ENCODE data around the gene PRR22. TPM values are rescaled to one million over a fixed set of nuclear protein-coding genes. Genes with fewer than 3 reads are reported as not detected.

The PRR22 gene
- total RNA-seq, 2 experiments from 2014 or later = 5.3 to 5.4 TPM

DNA sequence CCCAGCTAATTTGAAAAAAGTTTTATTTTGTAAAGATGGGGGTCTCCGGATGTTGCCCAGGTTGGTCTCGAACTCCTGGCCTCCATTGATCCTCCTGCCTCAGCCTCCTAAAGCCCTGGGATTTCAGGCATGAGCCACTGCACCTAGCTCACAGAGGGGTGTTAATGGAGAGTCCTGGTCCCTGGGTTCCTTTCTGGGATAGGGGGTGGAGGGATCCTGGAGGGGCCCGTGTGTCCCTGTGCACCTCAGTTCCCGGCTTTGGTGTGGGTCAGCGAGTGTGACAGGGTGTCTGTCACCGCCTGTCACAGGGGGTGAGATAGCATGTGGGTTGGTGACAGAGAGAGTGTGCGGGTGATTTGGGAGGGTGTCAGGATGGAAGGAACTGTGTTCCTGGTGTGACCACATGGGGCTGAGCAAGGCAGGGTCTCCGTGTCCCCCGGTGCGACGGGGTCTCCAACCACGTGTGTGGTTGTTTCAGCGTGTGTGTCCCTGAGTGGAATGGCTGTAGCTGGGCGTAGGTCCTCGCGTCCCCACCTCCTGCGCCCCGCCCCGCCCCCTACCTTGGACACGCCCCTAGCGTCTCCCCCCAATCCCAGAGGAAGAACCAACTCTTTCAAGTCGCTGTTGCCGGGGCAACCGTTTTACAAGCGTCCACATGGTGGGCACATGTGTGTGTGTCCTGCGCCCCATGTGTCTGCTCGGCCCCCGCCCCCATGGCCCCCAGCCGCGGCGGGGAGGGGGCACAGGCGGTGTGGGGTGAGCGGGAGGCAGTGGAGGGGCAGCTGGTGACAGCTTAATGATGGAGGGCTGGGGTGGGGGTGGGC is 17.5 kb upstream of the PRR22 start:
- H3K27ac Mint-ChIP-seq = no peak overlapping the region
- no peaks in the 10 kb centered on the region for H3K36me3 Mint-ChIP-seq (ENCODE audit: low read depth)
- no peaks in the 10 kb centered on the region for H3K9me3 Mint-ChIP-seq (ENCODE audit: low read depth)
- H3K4me1 Mint-ChIP-seq = peaks cover 21% of the 10 kb centered on the region
- H3K27me3 Mint-ChIP-seq = peaks cover 20% of the 10 kb centered on the region
- CTCF ChIA-PET = interaction anchor here (0.6 to 0.7 kb wide), 4 partner anchors 13 to 89 kb away, joined by 3 read pairs; no protein-coding TSS in a partner anchor
- no peak for ATAC-seq
- H3K4me3 Mint-ChIP-seq = no peak overlapping the region
- intact Hi-C loops (cut with DNase I, micrococcal nuclease) = loop anchor here in 1 of 2 experiments (5.0 kb wide), 1 partner anchor 160 kb away; no protein-coding TSS in a partner anchor
- peak; percentile 39 for DNase-seq
- POLR2A ChIA-PET = no interaction called here

DNA sequence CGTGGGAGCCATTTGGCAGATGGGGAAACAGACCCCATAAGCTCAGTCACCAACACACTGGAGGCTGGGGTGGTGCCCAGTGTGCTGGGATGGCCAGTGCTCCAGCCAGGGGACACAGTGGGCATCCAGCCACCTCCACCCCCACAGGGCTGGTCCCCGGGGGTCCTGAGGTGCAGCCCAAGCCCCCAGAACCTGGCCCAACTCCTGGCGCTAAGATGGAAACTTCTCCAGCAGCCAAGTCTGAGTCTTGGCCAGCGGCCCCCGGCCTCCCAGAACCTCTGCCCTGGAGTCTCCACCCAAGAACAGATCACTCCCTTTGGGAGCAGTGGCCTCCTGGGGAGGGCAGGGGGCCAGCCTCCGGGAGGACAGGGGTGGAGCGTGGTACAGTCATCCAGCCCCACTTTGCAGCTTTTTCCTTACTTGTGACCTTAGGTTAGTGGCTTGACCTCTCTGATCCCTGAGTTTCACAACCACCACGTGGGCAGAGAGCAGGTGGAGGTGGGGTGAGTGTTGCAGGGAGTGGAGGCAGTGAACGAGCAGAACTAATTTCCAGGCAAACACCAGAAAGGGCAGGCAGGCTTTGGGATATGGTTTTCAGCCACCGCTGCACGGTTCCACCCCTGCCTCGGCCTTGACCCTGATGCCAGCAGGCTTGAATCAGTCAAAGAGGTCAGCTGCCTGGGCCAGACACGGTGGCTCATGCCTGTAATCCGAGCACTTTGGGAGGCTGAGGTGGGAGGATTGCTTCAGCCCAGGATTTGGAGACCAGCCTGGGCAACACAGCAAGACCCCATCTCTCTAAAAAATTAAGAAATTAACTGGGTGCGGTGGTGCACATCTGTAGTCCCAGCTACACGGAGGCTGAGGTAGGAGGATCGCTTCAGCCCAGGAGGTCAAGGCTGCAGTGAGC is 16.1 kb upstream of the PRR22 start:
- no peaks in the 10 kb centered on the region for H3K9me3 Mint-ChIP-seq (ENCODE audit: low read depth)
- H3K27me3 Mint-ChIP-seq = peaks cover 20% of the 10 kb centered on the region
- ChIA-PET CTCF (interaction anchor here (0.7 to 0.9 kb wide), 3 partner anchors 74 to 223 kb away, joined by 3 read pairs; no protein-coding TSS in a partner anchor), POLR2A (interaction anchor here (0.6 kb wide), 1 partner anchor 12 kb away, joined by 3 read pairs; no protein-coding TSS in a partner anchor)
- peaks cover 21% of the 10 kb centered on the region for H3K4me1 Mint-ChIP-seq
- H3K4me3 Mint-ChIP-seq = no peak overlapping the region
- DNase-seq (no peak), ATAC-seq (no peak)
- H3K27ac Mint-ChIP-seq = no peak overlapping the region
- no peaks in the 10 kb centered on the region for H3K36me3 Mint-ChIP-seq (ENCODE audit: low read depth)
- intact Hi-C loops (cut with DNase I, micrococcal nuclease) = loop anchor here in 1 of 2 experiments (5.0 kb wide), 1 partner anchor 162 kb away; no protein-coding TSS in a partner anchor

DNA sequence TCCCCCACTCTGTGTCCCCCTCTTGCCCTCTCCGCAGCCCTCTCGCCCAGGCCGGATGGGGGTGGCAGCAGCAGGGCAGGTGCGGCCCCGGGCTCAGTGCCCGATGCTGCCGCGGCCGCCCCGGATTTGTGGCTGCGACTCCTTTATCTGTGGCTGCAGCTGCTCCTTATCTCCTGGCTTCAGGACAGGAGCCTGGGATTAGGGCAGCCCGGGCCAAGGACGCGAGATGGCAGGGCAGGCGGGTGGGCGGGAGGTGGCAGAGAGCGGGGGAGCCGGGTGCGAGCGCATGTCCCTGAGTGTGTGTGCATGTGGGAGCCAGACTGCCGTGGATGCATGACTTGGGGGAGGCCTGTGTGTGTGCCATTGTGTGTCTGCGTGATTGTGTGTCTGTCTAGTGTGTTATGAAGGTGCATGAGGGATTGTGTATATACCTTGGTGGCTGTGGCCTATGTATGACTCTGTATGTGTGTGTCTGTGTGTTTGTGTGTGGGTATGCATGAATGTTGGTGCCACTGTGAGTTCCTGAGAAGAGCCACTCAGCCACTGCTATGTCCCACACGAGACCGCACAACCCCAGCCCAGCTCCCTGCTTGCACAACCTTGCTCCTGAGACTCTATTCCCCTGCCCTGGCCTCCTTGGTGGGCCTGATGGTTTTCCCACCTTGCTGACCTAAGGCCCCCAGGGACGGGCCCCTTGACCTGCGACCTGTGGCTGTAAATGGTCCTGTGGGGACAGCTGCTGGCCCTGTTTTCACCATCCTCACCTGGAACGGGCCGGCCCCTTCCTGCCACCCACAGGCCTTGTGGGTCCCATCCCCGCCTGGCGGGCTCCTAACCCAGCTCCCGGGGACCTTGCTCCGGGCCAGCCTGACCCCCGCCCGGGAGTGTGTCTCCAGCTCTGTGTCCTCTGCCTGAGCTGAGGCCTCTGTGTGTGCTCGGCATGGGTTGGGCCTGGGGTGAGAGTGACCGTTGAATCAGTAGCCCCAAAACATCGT is 15.0 kb upstream of the PRR22 start:
- intact Hi-C loops (cut with DNase I, micrococcal nuclease) = loop anchor here in 1 of 2 experiments (5.0 kb wide), 1 partner anchor 163 kb away; no protein-coding TSS in a partner anchor

DNA sequence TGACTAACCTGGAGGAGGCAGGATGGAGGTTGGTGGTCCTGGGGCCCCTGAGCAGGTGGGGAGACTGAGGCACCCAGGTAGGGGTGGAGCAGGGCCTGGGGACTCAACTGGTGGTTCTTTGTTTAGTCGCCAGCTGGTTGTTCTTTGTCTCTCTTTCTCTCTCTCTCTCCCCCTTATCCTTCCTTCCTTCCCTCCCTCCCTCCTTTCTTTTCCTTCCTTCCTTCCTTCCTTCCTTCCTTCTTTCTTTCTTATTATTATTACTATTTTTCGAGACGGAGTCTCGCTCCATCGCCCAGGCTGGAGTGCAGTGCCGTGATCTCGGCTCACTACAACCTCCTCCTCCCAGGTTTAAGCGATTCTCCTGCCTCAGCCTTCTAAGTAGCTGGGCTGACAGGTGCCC is 13.7 kb upstream of the PRR22 start:
- no peak for ATAC-seq
- intact Hi-C loops (cut with DNase I, micrococcal nuclease) = no loop called here
- no peaks in the 10 kb centered on the region for H3K9me3 Mint-ChIP-seq (ENCODE audit: low read depth)
- ChIA-PET POLR2A (no interaction called here), CTCF (no interaction called here)
- H3K27me3 Mint-ChIP-seq = peaks cover 17% of the 10 kb centered on the region
- no peak overlapping the region for H3K4me3 Mint-ChIP-seq
- H3K4me1 Mint-ChIP-seq = peaks cover 9% of the 10 kb centered on the region
- H3K36me3 Mint-ChIP-seq (ENCODE audit: low read depth) = no peaks in the 10 kb centered on the region
- no peak overlapping the region for H3K27ac Mint-ChIP-seq
- DNase-seq = no peak

More for the DNA sequence above, 15.0 kb upstream of the PRR22 start:
- DNase-seq = no peak
- POLR2A ChIA-PET = no interaction called here
- Mint-ChIP-seq H3K4me1 (peaks cover 20% of the 10 kb centered on the region), H3K4me3 (no peak overlapping the region), H3K27me3 (peaks cover 18% of the 10 kb centered on the region), H3K36me3 (ENCODE audit: low read depth) (no peaks in the 10 kb centered on the region), H3K27ac (no peak overlapping the region), H3K9me3 (ENCODE audit: low read depth) (no peaks in the 10 kb centered on the region)
- CTCF ChIA-PET = interaction anchor here (0.9 kb wide), 1 partner anchor 224 kb away, joined by 3 read pairs; no protein-coding TSS in a partner anchor
- ATAC-seq = no peak

DNA sequence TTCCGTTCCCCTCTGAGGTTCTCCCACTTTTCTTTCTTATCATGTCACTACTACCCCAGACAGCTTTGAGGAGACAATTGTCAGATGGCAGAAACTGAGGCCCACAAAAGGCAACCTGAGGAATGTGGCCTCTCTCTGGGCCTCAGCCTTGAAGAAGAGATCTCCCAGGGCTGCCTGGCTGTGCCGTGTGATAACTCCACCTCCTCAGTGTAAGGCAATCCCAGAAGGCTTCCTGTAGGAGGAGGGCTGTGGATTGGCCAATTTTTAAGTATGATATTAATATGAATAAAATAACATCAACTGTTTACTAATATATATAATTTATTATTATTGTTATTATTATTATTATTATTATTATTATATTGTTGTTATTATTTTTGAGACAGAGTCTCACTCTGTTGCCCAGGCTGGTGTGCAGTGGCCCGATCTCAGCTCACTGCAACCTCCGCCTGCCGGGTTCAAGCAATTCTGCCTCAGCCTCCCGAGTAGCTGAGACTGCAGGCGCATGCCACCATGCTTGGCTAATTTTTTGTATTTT is 10.9 kb upstream of the PRR22 start:
- Mint-ChIP-seq H3K9me3 (ENCODE audit: low read depth) (no peaks in the 10 kb centered on the region), H3K4me1 (peaks cover 4% of the 10 kb centered on the region), H3K4me3 (no peak overlapping the region), H3K36me3 (ENCODE audit: low read depth) (peaks cover under 1% of the 10 kb centered on the region), H3K27ac (no peak overlapping the region), H3K27me3 (peaks cover 4% of the 10 kb centered on the region)
- ChIA-PET CTCF (interaction anchor here (0.9 to 3.8 kb wide), 3 partner anchors 8 to 32 kb away, joined by 3 to 37 read pairs (median 8); partner anchors contain the start of gene NRTN), POLR2A (interaction anchor here (1.1 kb wide), 1 partner anchor 9 kb away, joined by 3 read pairs; no protein-coding TSS in a partner anchor)
- DNase-seq (no peak), ATAC-seq (no peak)
- intact Hi-C loops (cut with DNase I, micrococcal nuclease) = no loop called here

DNA sequence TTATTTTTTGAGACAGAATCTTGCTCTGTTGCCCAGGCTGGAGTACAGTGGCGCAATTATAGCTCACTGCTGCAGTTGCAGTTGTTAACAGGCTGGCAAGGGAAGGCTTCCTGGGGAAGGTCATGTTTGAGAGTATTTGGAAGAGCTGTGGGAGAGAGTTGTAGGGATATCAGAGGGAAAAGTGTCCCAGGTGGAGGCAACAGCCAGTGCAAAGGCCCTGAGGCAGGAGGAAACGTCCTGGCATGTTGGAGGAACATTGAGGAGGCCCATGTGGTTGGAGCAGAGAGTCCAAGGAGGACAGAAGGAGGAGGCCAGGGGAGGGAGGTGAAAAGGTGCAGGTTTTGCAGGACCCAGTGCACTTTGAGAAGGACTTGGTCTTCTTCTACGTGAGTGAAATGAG is 8.6 kb upstream of the PRR22 start:
- H3K36me3 Mint-ChIP-seq (ENCODE audit: low read depth) = peaks cover 13% of the 10 kb centered on the region
- ChIA-PET POLR2A (no interaction called here), CTCF (interaction anchor here (0.7 to 3.8 kb wide), 6 partner anchors 11 to 102 kb away, joined by 3 to 37 read pairs (median 3); partner anchors contain the start of gene NRTN)
- peaks cover 13% of the 10 kb centered on the region for H3K4me1 Mint-ChIP-seq
- no peak for DNase-seq
- H3K9me3 Mint-ChIP-seq (ENCODE audit: low read depth) = no peaks in the 10 kb centered on the region
- no peak overlapping the region for H3K27ac Mint-ChIP-seq
- no peak overlapping the region for H3K4me3 Mint-ChIP-seq
- no peaks in the 10 kb centered on the region for H3K27me3 Mint-ChIP-seq
- no peak for ATAC-seq
- intact Hi-C loops (cut with DNase I, micrococcal nuclease) = no loop called here

DNA sequence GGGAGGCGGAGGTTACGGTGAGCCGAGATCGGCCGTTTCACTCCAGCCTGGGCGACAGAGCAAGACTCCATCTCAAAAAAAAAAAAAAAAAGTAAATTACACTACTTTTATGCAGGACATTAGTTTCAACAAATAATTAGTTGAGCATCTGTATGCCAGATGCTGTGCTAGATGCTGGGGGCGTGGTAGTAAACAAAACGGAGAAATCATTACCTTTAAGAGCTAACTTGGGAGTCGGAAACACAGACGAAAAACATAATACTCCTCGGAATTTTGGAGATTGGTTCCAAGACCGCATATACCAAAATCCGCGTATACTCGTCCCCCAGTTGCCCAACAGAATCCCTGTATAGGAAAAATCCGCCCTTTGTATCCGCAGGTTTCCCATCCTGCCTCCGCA is 7.7 kb upstream of the PRR22 start:
- intact Hi-C loops (cut with DNase I, micrococcal nuclease) = no loop called here
- H3K4me3 Mint-ChIP-seq = no peak overlapping the region
- POLR2A ChIA-PET = interaction anchor here (0.7 kb wide), 1 partner anchor 73 kb away, joined by 3 read pairs; no protein-coding TSS in a partner anchor

DNA sequence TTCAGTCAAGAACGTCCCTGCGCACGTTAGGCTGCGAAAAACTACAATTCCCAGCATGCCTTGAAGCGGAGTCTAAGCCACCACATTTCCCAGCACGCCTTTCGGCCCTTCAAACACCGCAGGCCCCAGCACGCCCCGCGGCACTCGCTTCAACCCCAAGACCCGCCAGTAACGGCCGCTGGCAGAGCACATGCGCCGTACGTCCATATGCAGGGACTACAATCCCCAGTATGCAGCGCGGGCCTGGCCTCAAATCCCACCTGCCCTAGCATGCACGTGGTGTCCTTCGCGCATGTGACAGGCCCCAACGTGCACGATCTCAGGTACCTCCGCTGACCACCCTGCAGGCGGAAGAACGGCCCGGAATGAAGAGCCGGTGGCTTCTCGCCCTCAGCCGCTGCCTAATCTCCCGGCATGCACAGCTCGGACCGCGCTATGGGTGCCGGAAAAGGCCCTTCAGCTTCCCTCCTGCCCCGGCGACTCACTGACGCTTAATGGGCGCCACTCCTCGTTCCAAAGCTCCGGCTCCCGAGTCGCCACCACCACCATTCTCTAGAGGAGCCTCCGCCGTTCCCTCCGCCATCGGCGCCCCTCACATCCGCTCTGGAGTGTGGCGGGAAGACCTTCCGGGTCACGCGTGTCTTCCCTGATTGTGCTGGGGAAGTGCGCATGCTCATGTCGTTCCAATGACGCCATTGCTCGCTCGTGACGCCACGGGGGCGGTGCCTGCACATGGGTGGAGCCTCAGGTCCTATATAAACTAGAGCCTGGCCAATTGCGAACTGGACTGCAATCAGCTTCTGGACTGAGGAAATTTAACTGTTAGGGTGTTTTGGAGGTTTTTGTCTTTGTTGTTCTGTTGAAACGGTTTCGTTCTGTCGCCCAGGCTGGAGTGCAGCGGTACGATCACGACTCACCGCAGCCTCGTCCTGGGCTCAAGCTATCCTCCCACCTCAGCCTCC is 6.3 kb upstream of the PRR22 start, which contains the start of gene DUS3L:
TSS of gene DUS3L (minus strand) at position 605 of the 962 bp plus-strand sequence. CDS start at position 583, 22 bp downstream.
- intact Hi-C loops (cut with DNase I, micrococcal nuclease) = loop anchor here (1.0 to 2.0 kb wide), 18 partner anchors 13 to 822 kb away; partner anchors contain the start of genes CATSPERD (in 2 of the 2), LONP1 (in 2 of the 2), MICOS13 (in 2 of the 2) and RPL36 (in 2 of the 2)
- POLR2A ChIA-PET = interaction anchor here (0.5 to 1.4 kb wide), 5 partner anchors 37 to 185 kb away, joined by 3 to 6 read pairs (median 3); partner anchors contain the start of genes NDUFA11 and RPL36
- no peaks in the 10 kb centered on the region for H3K9me3 Mint-ChIP-seq (ENCODE audit: low read depth)
- H3K4me3 Mint-ChIP-seq = peak within 1 kb of the TSS; percentile 98
- H3K27me3 Mint-ChIP-seq = no peaks in the 10 kb centered on the region
- H3K4me1 Mint-ChIP-seq = peaks cover 13% of the 10 kb centered on the region
- CTCF ChIA-PET = interaction anchor here (1.1 to 4.3 kb wide), 3 partner anchors 13 to 101 kb away, joined by 4 to 15 read pairs (median 14); partner anchors contain the start of genes CATSPERD, LONP1, NRTN and RPL36
- H3K27ac Mint-ChIP-seq = peak within 1 kb of the TSS; percentile 100
- ATAC-seq (peak; percentile 97), DNase-seq (peak; percentile 98)
- H3K36me3 Mint-ChIP-seq (ENCODE audit: low read depth) = peaks cover 30% of the 10 kb centered on the region

More for the DNA sequence above, 7.7 kb upstream of the PRR22 start:
- Mint-ChIP-seq H3K36me3 (ENCODE audit: low read depth) (peaks cover 16% of the 10 kb centered on the region), H3K9me3 (ENCODE audit: low read depth) (no peaks in the 10 kb centered on the region), H3K4me1 (peaks cover 13% of the 10 kb centered on the region), H3K27me3 (no peaks in the 10 kb centered on the region), H3K27ac (no peak overlapping the region)
- CTCF ChIA-PET = interaction anchor here (0.6 to 4.3 kb wide), 5 partner anchors 12 to 625 kb away, joined by 3 to 15 read pairs (median 4); partner anchors contain the start of genes NRTN and RPL36
- DNase-seq = no peak
- ATAC-seq = no peak
